H1 (cell line): Measurements from ENCODE around the gene DOP1B.

Experiments
- EZH2 ChIP-seq: fragments of 200-600 bp; sonication (generic); IDR thresholded peaks from 2 replicates; pipeline ENCODE4 v1.7.1; 2012; ENCODE audit warnings: low read depth, mild to moderate bottlenecking, moderate library complexity, low read length, inconsistent platforms; ENCODE audit not compliant: severe bottlenecking
- SIN3A ChIP-seq, 2 experiments: IDR thresholded peaks in 1 of 2; conservative IDR thresholded peaks in 1 of 2; 2 replicates each; pipeline ENCODE4 v1.6.1; 2011 to 2012; ENCODE audit warnings: low read length in 2 of 2, improper control_type of control experiment in 1 of 2, low read depth in 1 of 2, mild to moderate bottlenecking in 1 of 2
- TF ChIP-seq, protein P1 (sequence below), 3 experiments: IDR thresholded peaks; 1 replicate in 2 of 3; 2 replicates in 1 of 3; pipeline versions ENCODE4 v1.5.1 to v1.6.1; 2011; ENCODE audit warnings: low read length in 3 of 3, mild to moderate bottlenecking in 3 of 3, inconsistent platforms in 2 of 3, low read depth in 1 of 3, moderate library complexity in 1 of 3; ENCODE audit not compliant: insufficient read depth in 1 of 3; ENCODE audit errors: control extremely low read depth in 1 of 3
- TF ChIP-seq, protein P2 (sequence below): IDR thresholded peaks from 2 replicates; pipeline ENCODE4 v1.6.1; 2011; ENCODE audit warnings: low read length, improper control_type of control experiment

DNA sequence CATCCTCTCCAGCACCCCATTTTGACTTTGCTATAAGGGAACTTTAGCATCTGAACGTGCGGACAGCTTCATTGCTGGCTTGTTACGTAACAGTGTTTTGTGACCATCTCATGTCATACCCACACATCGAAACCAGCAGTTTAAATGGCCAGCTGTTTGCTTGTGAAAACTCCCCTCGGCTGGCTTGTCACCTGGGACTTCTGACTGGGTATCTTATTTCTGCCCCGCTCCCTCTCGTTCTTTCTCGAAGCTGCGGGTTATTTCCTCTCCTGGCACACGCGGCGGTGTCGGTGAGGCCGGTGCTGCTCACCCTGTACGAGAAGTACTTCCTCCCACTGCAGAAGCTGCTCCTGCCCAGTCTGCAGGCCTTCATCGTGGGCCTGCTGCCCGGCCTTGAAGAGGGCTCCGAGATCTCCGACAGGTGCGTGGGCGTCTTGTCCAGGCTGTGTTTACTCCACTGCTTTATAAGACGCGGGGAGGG, 43.5 kb downstream of the DOP1B start:
- TF ChIP-seq, protein P1, sequence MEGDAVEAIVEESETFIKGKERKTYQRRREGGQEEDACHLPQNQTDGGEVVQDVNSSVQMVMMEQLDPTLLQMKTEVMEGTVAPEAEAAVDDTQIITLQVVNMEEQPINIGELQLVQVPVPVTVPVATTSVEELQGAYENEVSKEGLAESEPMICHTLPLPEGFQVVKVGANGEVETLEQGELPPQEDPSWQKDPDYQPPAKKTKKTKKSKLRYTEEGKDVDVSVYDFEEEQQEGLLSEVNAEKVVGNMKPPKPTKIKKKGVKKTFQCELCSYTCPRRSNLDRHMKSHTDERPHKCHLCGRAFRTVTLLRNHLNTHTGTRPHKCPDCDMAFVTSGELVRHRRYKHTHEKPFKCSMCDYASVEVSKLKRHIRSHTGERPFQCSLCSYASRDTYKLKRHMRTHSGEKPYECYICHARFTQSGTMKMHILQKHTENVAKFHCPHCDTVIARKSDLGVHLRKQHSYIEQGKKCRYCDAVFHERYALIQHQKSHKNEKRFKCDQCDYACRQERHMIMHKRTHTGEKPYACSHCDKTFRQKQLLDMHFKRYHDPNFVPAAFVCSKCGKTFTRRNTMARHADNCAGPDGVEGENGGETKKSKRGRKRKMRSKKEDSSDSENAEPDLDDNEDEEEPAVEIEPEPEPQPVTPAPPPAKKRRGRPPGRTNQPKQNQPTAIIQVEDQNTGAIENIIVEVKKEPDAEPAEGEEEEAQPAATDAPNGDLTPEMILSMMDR (IDR thresholded peaks at IDR 0.05; ENCODE audit: control extremely low read depth in 1 of 3, insufficient read depth in 1 of 3, low read depth in 1 of 3, low read length in 3 of 3): no peak
- TF ChIP-seq EZH2 (no peak), SIN3A (conservative IDR thresholded peaks at IDR 0.05 in 1 of 2, IDR thresholded peaks at IDR 0.05 in 1 of 2; ENCODE audit: low read depth in 1 of 2, low read length in 2 of 2) (no peak)
- TF ChIP-seq, protein P2, sequence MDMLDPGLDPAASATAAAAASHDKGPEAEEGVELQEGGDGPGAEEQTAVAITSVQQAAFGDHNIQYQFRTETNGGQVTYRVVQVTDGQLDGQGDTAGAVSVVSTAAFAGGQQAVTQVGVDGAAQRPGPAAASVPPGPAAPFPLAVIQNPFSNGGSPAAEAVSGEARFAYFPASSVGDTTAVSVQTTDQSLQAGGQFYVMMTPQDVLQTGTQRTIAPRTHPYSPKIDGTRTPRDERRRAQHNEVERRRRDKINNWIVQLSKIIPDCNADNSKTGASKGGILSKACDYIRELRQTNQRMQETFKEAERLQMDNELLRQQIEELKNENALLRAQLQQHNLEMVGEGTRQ: no peak
